NB4 (cell line): Measurements from ENCODE around the gene ADM5.

Experiments used
- POLR2A ChIP-seq: IDR thresholded peaks from 2 replicates; pipeline ENCODE4 v1.6.1; 2011; ENCODE audit warnings: mild to moderate bottlenecking; ENCODE audit not compliant: insufficient read length; ENCODE audit errors: extremely low read depth
- TF ChIP-seq, protein P1 (sequence below): IDR thresholded peaks from one replicate; pipeline ENCODE4 v1.5.1; 2012; ENCODE audit warnings: low read depth, low read length

DNA sequence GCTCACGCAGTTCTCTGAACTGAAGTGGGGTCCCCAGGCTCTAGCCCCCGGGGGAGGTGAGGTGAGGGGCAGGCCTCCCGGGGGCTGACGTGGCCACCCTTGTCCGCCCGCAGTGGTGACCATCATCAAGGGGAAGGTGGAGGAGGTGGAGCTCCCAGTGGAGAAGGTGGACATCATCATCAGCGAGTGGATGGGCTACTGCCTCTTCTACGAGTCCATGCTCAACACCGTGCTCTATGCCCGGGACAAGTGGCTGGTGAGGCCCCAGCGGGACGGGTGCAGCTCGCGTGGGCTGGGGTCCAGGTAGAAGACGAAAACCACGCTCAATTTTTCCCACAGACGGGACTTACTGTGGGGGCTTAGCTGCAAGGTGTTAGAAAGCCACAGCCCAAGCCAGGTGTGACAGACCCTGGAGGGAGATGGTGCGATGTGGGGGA is 5.6 kb upstream of the ADM5 start:
- no peak for TF ChIP-seq POLR2A
- TF ChIP-seq, protein P1, sequence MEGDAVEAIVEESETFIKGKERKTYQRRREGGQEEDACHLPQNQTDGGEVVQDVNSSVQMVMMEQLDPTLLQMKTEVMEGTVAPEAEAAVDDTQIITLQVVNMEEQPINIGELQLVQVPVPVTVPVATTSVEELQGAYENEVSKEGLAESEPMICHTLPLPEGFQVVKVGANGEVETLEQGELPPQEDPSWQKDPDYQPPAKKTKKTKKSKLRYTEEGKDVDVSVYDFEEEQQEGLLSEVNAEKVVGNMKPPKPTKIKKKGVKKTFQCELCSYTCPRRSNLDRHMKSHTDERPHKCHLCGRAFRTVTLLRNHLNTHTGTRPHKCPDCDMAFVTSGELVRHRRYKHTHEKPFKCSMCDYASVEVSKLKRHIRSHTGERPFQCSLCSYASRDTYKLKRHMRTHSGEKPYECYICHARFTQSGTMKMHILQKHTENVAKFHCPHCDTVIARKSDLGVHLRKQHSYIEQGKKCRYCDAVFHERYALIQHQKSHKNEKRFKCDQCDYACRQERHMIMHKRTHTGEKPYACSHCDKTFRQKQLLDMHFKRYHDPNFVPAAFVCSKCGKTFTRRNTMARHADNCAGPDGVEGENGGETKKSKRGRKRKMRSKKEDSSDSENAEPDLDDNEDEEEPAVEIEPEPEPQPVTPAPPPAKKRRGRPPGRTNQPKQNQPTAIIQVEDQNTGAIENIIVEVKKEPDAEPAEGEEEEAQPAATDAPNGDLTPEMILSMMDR = no peak
